Bronchial epithelial cell (primary cell): ENCODE results near the gene LIMK2. TPM values are rescaled to one million over a fixed set of nuclear protein-coding genes. Genes with fewer than 3 reads are reported as not detected.
A peak's percentile ranks its signal among the peaks of the same experiment; 100 is the strongest.
"Not testable (repeated sequence)": the region's sequence is repeated elsewhere in the genome, so short reads cannot be mapped to it uniquely, and the experiment has no call there.

Source experiments
- DNase-seq: peaks from one replicate; pipeline ENCODE4 v3.0.0-alpha.2; 2010; ENCODE audit warnings: low read depth
- FAIRE-seq: peaks from 2 replicates; lab custom pipeline; 2011; peaks lifted over from hg19 to GRCh38; lab: Jason Lieb, UNC
- H3K27me3 ChIP-seq: 2 replicates; pipeline ENCODE4 v1.5.1; 2011; ENCODE audit warnings: low read length; ENCODE audit not compliant: control insufficient read depth, insufficient read depth
- H3K36me3 ChIP-seq: 2 replicates; pipeline ENCODE4 v1.5.1; 2011; ENCODE audit warnings: low read length; ENCODE audit not compliant: control insufficient read depth, insufficient read depth
- H3K4me3 ChIP-seq: 2 replicates; pipeline ENCODE4 v1.5.1; 2011; ENCODE audit warnings: mild to moderate bottlenecking, low read depth, low read length, control low read depth
- total RNA-seq: library from RNA; depleted of rRNA; stranded (reverse); fragments of >200 nt; gene quantifications from 2 replicates; pipeline ENCODE4 v1.2.1, GENCODE V29; 2014
- TF ChIP-seq, protein P1 (sequence below): IDR thresholded peaks from 2 replicates; pipeline ENCODE4 v1.5.1; 2011; ENCODE audit warnings: mild to moderate bottlenecking, moderate library complexity, low read length, control low read depth, inconsistent platforms; ENCODE audit not compliant: insufficient read depth, severe bottlenecking

The LIMK2 gene
- total RNA-seq, 1 donor from 2014 or later: 121 TPM

DNA sequence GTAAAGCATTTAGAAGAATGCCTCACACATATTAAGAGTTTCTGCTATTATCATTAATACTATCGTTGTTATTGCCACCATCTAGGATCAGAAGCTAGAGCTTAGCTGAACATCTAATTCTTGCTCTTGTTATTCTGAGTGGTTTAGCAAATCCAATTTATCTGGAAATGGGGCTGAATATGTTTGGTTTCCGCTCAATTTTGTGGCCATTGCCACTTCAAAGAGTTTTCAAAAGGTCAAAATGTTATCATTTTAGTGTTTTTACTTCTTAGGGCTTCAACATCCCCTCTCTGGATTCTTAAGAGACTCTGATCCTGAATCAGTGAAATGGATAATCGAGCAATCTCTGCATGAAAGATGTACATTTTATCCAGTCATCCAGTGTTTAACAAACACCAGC lies 90.4 kb downstream of the LIMK2 start:
- H3K4me3 ChIP-seq: no peak overlapping the region
- no peaks in the 10 kb centered on the region for H3K27me3 ChIP-seq
- TF ChIP-seq, protein P1, sequence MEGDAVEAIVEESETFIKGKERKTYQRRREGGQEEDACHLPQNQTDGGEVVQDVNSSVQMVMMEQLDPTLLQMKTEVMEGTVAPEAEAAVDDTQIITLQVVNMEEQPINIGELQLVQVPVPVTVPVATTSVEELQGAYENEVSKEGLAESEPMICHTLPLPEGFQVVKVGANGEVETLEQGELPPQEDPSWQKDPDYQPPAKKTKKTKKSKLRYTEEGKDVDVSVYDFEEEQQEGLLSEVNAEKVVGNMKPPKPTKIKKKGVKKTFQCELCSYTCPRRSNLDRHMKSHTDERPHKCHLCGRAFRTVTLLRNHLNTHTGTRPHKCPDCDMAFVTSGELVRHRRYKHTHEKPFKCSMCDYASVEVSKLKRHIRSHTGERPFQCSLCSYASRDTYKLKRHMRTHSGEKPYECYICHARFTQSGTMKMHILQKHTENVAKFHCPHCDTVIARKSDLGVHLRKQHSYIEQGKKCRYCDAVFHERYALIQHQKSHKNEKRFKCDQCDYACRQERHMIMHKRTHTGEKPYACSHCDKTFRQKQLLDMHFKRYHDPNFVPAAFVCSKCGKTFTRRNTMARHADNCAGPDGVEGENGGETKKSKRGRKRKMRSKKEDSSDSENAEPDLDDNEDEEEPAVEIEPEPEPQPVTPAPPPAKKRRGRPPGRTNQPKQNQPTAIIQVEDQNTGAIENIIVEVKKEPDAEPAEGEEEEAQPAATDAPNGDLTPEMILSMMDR: no peak
- no peak for FAIRE-seq
- DNase-seq: no peak
- no peaks in the 10 kb centered on the region for H3K36me3 ChIP-seq

- Histone ChIP-seq H3K36me3 (no peaks in the 10 kb centered on the region), H3K27me3 (no peaks in the 10 kb centered on the region), H3K4me3 (no peak overlapping the region)
- peak; percentile 82 for FAIRE-seq
- TF ChIP-seq, protein P1: no peak
- peak; percentile 97 for DNase-seq
Observed at GRCh38 chr22:31305194-31305593, 93.1 kb downstream of the LIMK2 start.

DNA sequence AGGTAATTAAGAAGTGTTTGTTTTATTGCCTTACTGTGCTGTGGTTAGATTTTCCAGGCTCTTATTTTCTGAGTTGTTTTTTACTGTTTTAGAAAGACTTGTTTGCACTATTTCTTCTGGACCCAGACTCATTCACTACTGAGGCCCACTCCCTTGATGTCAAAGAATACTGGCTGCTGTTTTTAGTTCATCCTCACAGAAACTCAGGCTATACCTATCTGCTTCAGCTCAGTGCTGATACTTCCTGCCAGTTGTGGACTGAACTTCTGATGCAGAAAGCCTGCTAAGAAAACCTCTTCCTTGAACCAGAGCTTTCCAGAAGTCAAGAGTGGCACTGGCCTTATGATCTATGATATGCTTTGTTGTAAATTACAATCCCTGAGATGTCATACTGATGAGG lies 96.1 kb downstream of the LIMK2 start:
- no peak for FAIRE-seq
- Histone ChIP-seq H3K36me3 (no peaks in the 10 kb centered on the region), H3K4me3 (no peak overlapping the region), H3K27me3 (no peaks in the 10 kb centered on the region)
- DNase-seq: no peak
- TF ChIP-seq, protein P1: no peak

- TF ChIP-seq, protein P1: peak; percentile 80
- H3K36me3 ChIP-seq: no peaks in the 10 kb centered on the region
- H3K27me3 ChIP-seq: no peaks in the 10 kb centered on the region
- peak; percentile 93 for DNase-seq
- FAIRE-seq: no peak
- no peak overlapping the region for H3K4me3 ChIP-seq
Observed at GRCh38 chr22:31313366-31314147, 101.5 kb downstream of the LIMK2 start.

GRCh38 chr22:31314220-31314619 lies 102.1 kb downstream of the LIMK2 start:
- not testable (repeated sequence) for H3K27me3 ChIP-seq, H3K4me3 ChIP-seq, FAIRE-seq, H3K36me3 ChIP-seq, DNase-seq

DNA sequence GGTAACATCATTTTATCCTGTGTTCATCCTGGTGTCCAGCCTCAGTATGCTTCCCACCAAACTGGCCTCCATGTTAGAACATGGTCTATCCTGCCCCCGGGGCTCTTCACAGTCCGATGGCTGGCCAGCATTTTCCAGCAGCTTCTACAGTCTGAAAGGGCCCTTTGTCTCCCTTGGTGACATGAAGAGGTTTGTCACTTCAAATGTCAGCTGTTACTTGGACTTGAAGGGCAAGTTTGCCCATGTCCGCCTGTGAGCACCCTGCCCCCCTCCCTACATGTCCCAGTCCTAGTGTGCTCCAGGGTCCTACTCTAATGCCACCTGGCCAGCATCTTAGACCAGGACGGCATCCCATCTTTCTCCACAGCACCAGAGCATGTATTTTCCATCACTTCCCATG lies 109.3 kb downstream of the LIMK2 start:
- Histone ChIP-seq H3K4me3 (no peak overlapping the region), H3K27me3 (no peaks in the 10 kb centered on the region), H3K36me3 (no peaks in the 10 kb centered on the region)
- TF ChIP-seq, protein P1: no peak
- DNase-seq (no peak), FAIRE-seq (no peak)
